MCF 10A (cell line): ENCODE data around the gene LRRFIP1. TPM values are rescaled to one million over a fixed set of nuclear protein-coding genes. Genes with fewer than 3 reads are reported as not detected.
A peak's percentile ranks its signal among the peaks of the same experiment; 100 is the strongest.

Source experiments
- BruUV-seq: library from RNA; stranded (reverse); fragments of 400-500 nt; replicated peaks from 2 replicates; lab custom pipeline; 2021; lab: Mats Ljungman, UMichigan
- CTCF ChIA-PET: fragments of 300-600 bp; sonication (Branson Sonifier 250); formaldehyde crosslinking; extraction: SDS; loops from one replicate; lab custom pipeline; 2021; ENCODE audit warnings: antibody characterized with exemption, inconsistent platforms; lab: Yijun Ruan, JAX
- POLR2A ChIA-PET: fragments of 300-600, 350-650 bp; sonication (Branson Sonifier 250); formaldehyde crosslinking; extraction: SDS; loops from one replicate; lab custom pipeline; 2020; ENCODE audit warnings: antibody characterized with exemption, inconsistent platforms; lab: Yijun Ruan, JAX
- DNase-seq: peaks from one replicate; pipeline ENCODE4 v3.0.0-alpha.2; 2018; ENCODE audit not compliant: unreplicated experiment
- H3K27ac Mint-ChIP-seq: one replicate; pipeline ENCODE4 v1.8.0; 2022; ENCODE audit warnings: mild to moderate bottlenecking, low read depth, mixed read lengths; ENCODE audit not compliant: unreplicated experiment
- H3K27me3 Mint-ChIP-seq: one replicate; pipeline ENCODE4 v1.8.0; 2022; ENCODE audit warnings: mixed read lengths; ENCODE audit not compliant: insufficient read depth, unreplicated experiment
- H3K36me3 Mint-ChIP-seq: one replicate; pipeline ENCODE4 v1.8.0; 2022; ENCODE audit warnings: mild to moderate bottlenecking, moderate library complexity, mixed read lengths; ENCODE audit not compliant: insufficient read depth, unreplicated experiment
- H3K4me1 Mint-ChIP-seq: one replicate; pipeline ENCODE4 v1.8.0; 2022; ENCODE audit warnings: mixed read lengths; ENCODE audit not compliant: insufficient read depth, unreplicated experiment
- H3K4me3 Mint-ChIP-seq: one replicate; pipeline ENCODE4 v1.8.0; 2022; ENCODE audit warnings: mild to moderate bottlenecking, moderate library complexity, mixed read lengths; ENCODE audit not compliant: unreplicated experiment
- H3K9me3 Mint-ChIP-seq: one replicate; pipeline ENCODE4 v1.8.0; 2022; ENCODE audit warnings: mixed read lengths; ENCODE audit not compliant: unreplicated experiment
- CTCF ChIP-seq: fragments of 200-600 bp; IDR thresholded peaks from one replicate; pipeline ENCODE4 v1.8.0; 2022; ENCODE audit warnings: antibody characterized with exemption, mild to moderate bottlenecking; ENCODE audit not compliant: unreplicated experiment
- intact Hi-C: fragments of 100-400 bp; cut with micrococcal nuclease; formaldehyde crosslinking; loops from 2 replicates; pipeline ENCODE4 v1.14.1; 2022
- total RNA-seq: library from RNA; stranded (reverse); gene quantifications from 2 replicates; pipeline ENCODE4 v1.2.3, GENCODE V29; 2022

LRRFIP1 gene
- total RNA-seq, 1 experiment from 2014 or later, result 197 TPM

GRCh38 chr2:237596520-237597195, 30.7 kb upstream of the LRRFIP1 start:
- intact Hi-C loops, result no loop called here
- H3K36me3 Mint-ChIP-seq, result no peaks in the 10 kb centered on the region

GRCh38 chr2:237597196-237598145, 29.9 kb upstream of the LRRFIP1 start:
- BruUV-seq, result no TSS peak
- H3K36me3 Mint-ChIP-seq, result no peaks in the 10 kb centered on the region
- ChIA-PET CTCF (interaction anchor here (0.5 kb wide), 1 partner anchor 10 kb away, joined by 6 read pairs; no protein-coding TSS in a partner anchor), POLR2A (no interaction called here)
- no peaks in the 10 kb centered on the region for H3K27me3 Mint-ChIP-seq
- H3K27ac Mint-ChIP-seq, result peak overlapping the region; percentile 71
- H3K4me1 Mint-ChIP-seq, result no peaks in the 10 kb centered on the region
- H3K4me3 Mint-ChIP-seq, result no peak overlapping the region
- intact Hi-C loops, result no loop called here
- no peak for DNase-seq
- no peaks in the 10 kb centered on the region for H3K9me3 Mint-ChIP-seq
- no peak for TF ChIP-seq CTCF

More at GRCh38 chr2:237596520-237597195, 30.7 kb upstream of the LRRFIP1 start:
- Mint-ChIP-seq H3K4me1 (no peaks in the 10 kb centered on the region), H3K4me3 (no peak overlapping the region), H3K9me3 (no peaks in the 10 kb centered on the region), H3K27ac (no peak overlapping the region), H3K27me3 (no peaks in the 10 kb centered on the region)
- no peak for TF ChIP-seq CTCF
- ChIA-PET CTCF (interaction anchor here (0.5 kb wide), 1 partner anchor 11 kb away, joined by 6 read pairs; no protein-coding TSS in a partner anchor), POLR2A (no interaction called here)
- DNase-seq, result no peak
- BruUV-seq, result no TSS peak

- Mint-ChIP-seq H3K4me1 (no peaks in the 10 kb centered on the region), H3K27me3 (no peaks in the 10 kb centered on the region), H3K9me3 (no peaks in the 10 kb centered on the region), H3K36me3 (no peaks in the 10 kb centered on the region), H3K4me3 (no peak overlapping the region), H3K27ac (no peak overlapping the region)
- no TSS peak for BruUV-seq
- TF ChIP-seq CTCF, result no peak
- ChIA-PET POLR2A (no interaction called here), CTCF (no interaction called here)
- intact Hi-C loops, result no loop called here
- no peak for DNase-seq
These were observed 28.7 kb upstream of the LRRFIP1 start for GRCh38 chr2:237598468-237599208.
